Measurements from ENCODE around the gene ADRM1. TPM values are rescaled to one million over a fixed set of nuclear protein-coding genes. Genes with fewer than 3 reads are reported as not detected.

Gene ADRM1
- total RNA-seq, 1 experiment from 2014 or later = 173 TPM

DNA sequence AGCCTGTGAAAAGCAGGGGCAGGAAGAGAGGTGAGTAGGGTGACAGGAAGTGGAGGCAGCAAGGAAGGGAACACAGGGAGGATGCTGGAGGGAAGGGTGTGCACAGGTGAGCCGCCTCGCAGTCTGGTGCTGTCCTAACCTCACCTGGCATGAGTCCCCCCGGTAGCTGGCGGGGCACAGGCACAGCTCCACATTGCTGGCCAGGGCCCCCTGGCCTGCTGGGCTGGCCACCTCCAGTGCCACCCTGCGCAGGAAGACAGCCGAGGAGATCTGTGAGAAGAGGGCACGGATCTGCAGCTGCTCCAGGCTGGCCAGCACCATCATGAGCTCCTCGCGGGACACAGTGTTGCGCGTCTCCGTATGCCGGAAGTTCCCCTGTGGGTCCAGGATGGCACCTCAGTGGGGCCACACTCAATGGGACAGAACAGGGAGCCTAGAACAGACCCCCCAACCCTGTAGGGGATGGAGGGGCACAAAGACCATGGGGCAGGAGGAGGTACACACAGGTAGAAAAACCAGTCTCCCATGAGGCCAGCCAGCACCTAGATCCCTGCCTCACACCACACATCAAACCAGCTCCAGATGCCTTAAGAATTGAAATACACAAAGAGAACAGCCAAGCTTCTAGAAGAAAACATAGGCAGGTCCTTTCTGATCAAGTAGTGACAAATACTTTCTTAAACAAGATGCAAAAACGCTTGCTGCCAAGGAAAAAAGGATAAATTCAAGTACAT lies 22.5 kb downstream of the ADRM1 start:
- H3K4me2 ChIP-seq = no peak overlapping the region
- no peaks in the 10 kb centered on the region for H3K9me3 ChIP-seq (ENCODE audit: insufficient read depth, low read depth)
- H3K79me2 ChIP-seq (ENCODE audit: low read depth) = 0 out of 2 replicates have a peak, but pooled peaks cover 4% of the 10 kb centered on the region
- ChIA-PET CTCF (no interaction called here), POLR2A (ENCODE audit: unreplicated experiment) (interaction anchor here (0.7 kb wide), 1 partner anchor 24 kb away, joined by 3 read pairs; no protein-coding TSS in a partner anchor)
- TF ChIP-seq, protein P1, sequence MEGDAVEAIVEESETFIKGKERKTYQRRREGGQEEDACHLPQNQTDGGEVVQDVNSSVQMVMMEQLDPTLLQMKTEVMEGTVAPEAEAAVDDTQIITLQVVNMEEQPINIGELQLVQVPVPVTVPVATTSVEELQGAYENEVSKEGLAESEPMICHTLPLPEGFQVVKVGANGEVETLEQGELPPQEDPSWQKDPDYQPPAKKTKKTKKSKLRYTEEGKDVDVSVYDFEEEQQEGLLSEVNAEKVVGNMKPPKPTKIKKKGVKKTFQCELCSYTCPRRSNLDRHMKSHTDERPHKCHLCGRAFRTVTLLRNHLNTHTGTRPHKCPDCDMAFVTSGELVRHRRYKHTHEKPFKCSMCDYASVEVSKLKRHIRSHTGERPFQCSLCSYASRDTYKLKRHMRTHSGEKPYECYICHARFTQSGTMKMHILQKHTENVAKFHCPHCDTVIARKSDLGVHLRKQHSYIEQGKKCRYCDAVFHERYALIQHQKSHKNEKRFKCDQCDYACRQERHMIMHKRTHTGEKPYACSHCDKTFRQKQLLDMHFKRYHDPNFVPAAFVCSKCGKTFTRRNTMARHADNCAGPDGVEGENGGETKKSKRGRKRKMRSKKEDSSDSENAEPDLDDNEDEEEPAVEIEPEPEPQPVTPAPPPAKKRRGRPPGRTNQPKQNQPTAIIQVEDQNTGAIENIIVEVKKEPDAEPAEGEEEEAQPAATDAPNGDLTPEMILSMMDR (conservative IDR thresholded peaks at IDR 0.05) = no peak
- TF ChIP-seq EZH2 (IDR thresholded peaks at IDR 0.05; ENCODE audit: low read depth) = no peak
- H2AFZ ChIP-seq = no peak overlapping the region
- no TSS peak for BruUV-seq (replicated peaks)
- H3K4me1 ChIP-seq (replicated peaks; ENCODE audit: insufficient read depth) = no peaks in the 10 kb centered on the region
- no peaks in the 10 kb centered on the region for H3K27me3 ChIP-seq (ENCODE audit: insufficient read depth, low read depth)
- H3F3A ChIP-seq (ENCODE audit: insufficient read depth, low read depth) = peaks cover 72% of the 10 kb centered on the region
- peaks cover 16% of the 10 kb centered on the region for H3K36me3 ChIP-seq (ENCODE audit: low read depth)
- intact Hi-C loops (cut with micrococcal nuclease; ENCODE audit: unreplicated experiment) = no loop called here
- H3K4me3 ChIP-seq = no peak overlapping the region
- H4K20me1 ChIP-seq (ENCODE audit: insufficient read depth) = peaks cover 72% of the 10 kb centered on the region
- DNase-seq = no peak
- H3K9me2 ChIP-seq (ENCODE audit: insufficient read depth) = no peaks in the 10 kb centered on the region
- H3K27ac ChIP-seq = no peak overlapping the region

DNA sequence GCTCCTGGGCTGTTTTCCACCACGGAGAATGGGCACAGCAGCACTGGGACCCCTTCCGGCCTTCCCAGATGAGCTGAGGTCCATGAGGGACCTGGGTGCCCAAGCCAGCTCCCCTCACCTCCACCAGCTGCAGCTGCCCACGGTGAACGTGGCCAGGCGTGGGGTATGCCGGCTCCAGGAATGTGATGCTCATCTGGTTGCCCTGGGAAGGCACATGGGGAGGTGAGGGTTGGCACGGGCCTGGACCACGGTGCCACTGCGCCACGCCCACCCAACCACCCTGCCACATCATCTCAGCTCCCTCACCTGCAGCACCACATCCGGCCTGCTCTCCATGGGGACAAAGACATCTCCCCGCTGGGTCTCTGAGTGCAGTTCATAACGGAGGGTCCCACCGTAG lies 23.8 kb downstream of the ADRM1 start:
- Histone ChIP-seq H4K20me1 (ENCODE audit: insufficient read depth) (peaks cover 75% of the 10 kb centered on the region), H3K4me1 (replicated peaks; ENCODE audit: insufficient read depth) (no peaks in the 10 kb centered on the region), H3K4me2 (no peak overlapping the region), H3K27me3 (ENCODE audit: insufficient read depth, low read depth) (no peaks in the 10 kb centered on the region), H3F3A (ENCODE audit: insufficient read depth, low read depth) (peaks cover 73% of the 10 kb centered on the region), H3K9me2 (ENCODE audit: insufficient read depth) (no peaks in the 10 kb centered on the region), H3K27ac (no peak overlapping the region), H2AFZ (no peak overlapping the region), H3K36me3 (ENCODE audit: low read depth) (0 out of 2 replicates have a peak, but pooled peaks cover 10% of the 10 kb centered on the region), H3K79me2 (ENCODE audit: low read depth) (0 out of 2 replicates have a peak, but pooled peaks cover 4% of the 10 kb centered on the region), H3K9me3 (ENCODE audit: insufficient read depth, low read depth) (no peaks in the 10 kb centered on the region), H3K4me3 (no peak overlapping the region)
- CTCF ChIA-PET = no interaction called here
- no TSS peak for BruUV-seq (replicated peaks)
- POLR2A ChIA-PET (ENCODE audit: unreplicated experiment) = no interaction called here
- DNase-seq = no peak
- intact Hi-C loops (cut with micrococcal nuclease; ENCODE audit: unreplicated experiment) = no loop called here
- TF ChIP-seq, protein P1 (conservative IDR thresholded peaks at IDR 0.05) = no peak
- no peak for TF ChIP-seq EZH2 (IDR thresholded peaks at IDR 0.05; ENCODE audit: low read depth)

DNA sequence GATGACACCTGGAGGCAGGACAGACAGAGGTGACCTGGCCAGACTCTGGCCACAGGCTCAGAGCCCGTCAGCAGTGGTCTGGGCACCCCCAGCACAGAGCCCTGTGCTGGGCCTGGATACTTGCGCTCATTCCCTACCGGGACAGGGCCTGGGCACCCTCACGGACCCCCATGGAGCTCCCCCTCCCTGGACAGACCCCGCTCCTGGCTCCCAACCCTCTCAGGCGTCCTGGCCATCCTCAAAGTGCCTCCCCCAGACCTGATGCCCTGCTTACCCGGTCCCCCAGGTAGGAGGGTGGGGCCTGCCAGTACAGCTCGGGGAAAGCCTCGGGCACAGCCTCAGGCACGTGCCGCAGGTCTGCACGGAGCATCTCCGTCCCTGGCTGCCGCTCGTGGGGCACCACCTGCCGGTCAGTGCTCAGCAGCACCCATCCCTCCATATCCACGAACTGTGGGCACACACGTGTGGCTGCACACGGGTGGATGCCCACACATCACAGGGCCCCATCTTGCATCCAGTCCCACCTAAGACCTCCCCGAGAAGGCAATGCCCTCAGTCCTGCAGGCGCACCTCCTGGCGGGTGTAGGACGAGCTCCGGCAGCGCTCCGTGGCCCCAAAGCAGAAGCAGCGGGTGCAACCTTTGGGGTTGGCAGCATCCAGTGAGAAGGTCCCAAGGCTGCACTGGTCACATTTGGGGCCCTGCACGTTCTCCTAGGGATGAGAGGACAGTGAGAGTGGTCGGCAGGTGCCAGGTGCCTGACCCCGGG lies 24.3 kb downstream of the ADRM1 start:
- Histone ChIP-seq H3K27me3 (ENCODE audit: insufficient read depth, low read depth) (no peaks in the 10 kb centered on the region), H4K20me1 (ENCODE audit: insufficient read depth) (peaks cover 75% of the 10 kb centered on the region), H3K36me3 (ENCODE audit: low read depth) (peaks cover 12% of the 10 kb centered on the region; the same call in 1 of the 2 replicates), H3K9me3 (ENCODE audit: insufficient read depth, low read depth) (no peaks in the 10 kb centered on the region), H2AFZ (no peak overlapping the region), H3K4me3 (no peak overlapping the region), H3K79me2 (ENCODE audit: low read depth) (0 out of 2 replicates have a peak, but pooled peaks cover 4% of the 10 kb centered on the region), H3F3A (ENCODE audit: insufficient read depth, low read depth) (peaks cover 74% of the 10 kb centered on the region), H3K4me1 (replicated peaks; ENCODE audit: insufficient read depth) (no peaks in the 10 kb centered on the region), H3K9me2 (ENCODE audit: insufficient read depth) (no peaks in the 10 kb centered on the region), H3K27ac (no peak overlapping the region), H3K4me2 (no peak overlapping the region)
- ChIA-PET CTCF (no interaction called here), POLR2A (ENCODE audit: unreplicated experiment) (no interaction called here)
- no TSS peak for BruUV-seq (replicated peaks)
- DNase-seq = no peak
- intact Hi-C loops (cut with micrococcal nuclease; ENCODE audit: unreplicated experiment) = no loop called here
- no peak for TF ChIP-seq EZH2 (IDR thresholded peaks at IDR 0.05; ENCODE audit: low read depth)
- TF ChIP-seq, protein P1 (conservative IDR thresholded peaks at IDR 0.05) = no peak

Measured in PC-9 (cell line).